DMS 273 treated with DMSO at 0.1 percent for 48 hours (cell line): Measurements from ENCODE around the gene ASZ1.

Experiments
- DNase-seq: peaks from one replicate; lab custom pipeline; 2025; lab: John Stamatoyannopoulos, UW

The ASZ1 gene

DNA sequence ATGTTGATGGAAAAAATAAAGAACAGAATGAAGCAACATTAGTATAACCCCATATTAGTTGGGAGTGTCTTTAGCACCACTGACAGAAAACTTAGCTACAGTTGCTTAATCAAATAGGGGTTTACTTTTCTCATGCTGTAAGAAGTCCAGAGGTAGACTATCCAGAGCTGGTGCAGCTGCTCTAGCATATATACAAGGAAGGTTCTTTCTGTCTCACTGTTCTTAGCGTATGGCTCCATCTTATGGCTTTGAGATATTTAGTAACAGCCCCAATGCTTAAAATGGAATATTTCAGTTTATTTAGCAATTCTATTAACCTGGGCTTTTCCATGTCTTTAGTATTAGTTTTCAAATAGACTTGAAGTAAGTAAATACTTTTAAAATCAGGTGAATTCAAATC, 89.3 kb downstream of the ASZ1 start:
- no peak for DNase-seq

DNA sequence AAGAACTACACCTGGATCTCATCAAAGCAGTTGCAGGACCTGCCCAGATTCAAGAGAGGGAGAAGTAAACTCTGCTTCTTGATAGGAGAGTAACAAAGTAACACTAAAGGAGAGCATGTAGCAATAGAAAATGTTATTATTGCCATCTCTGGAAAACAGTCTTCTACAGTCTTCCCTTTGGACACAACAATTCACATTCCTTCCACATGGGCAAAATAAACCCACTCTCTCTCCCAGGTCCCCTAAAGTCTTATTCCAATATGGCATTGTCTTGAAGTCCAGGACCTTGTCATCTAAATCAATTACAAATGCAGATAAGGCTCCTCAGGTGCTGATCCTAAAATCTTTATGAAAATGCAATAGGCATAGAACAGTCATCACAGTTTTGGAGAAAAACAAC, 94.1 kb downstream of the ASZ1 start:
- no peak for DNase-seq

DNA sequence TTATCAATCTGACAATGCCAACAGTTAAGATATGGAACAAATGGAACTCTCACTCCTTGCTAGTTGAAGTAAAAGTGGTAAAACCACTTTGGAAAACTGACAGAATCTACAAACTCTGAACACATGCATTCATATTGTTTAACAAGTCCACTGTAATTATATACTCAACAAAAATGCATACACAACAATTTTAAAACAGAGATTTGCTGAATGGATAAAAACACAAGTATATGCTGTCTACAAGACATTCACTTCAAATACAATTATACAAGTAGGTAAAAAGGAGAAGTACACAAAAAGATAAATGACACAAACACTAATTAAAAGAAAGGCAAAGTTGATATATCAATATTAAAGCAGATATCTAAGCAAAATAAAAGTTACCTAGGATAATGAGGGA, 95.3 kb downstream of the ASZ1 start:
- DNase-seq: no peak

DNA sequence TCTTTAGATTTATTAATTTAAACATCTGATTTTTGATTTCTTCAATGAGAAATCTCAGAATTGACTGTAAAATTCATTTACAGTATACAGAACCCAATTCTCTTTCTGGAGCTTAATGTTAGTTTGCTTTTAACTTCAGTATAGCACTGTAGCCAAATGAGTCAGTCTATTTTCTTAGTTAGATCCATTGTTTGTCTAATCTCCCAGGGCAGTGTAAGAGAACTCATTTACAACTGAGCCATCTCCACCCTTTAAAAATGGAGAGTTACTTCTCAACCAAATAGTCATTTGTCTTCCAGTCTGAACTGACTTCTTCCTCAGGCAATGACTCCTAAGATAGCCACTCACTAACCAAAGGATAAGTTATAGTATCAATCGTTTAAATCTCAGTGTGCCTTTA, 101.5 kb downstream of the ASZ1 start:
- no peak for DNase-seq

DNA sequence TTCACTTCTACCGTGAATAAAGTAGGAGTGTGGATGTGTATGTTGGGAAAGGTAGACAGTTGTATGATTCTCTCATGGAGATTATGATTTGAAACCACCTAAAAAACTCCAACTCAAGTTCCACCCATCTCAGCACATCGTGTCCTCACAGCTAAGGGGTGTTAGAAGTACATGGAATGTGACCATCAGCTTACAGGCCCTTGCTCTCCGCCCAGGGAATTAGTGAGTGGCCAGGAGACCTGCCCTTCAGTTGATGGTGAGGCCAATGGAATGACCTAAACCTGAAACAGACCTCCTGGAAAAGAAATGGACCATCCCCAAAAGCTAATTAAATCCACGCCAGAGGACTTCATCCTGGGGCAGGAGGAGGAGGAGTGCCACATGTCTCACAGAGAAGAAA, 102.3 kb downstream of the ASZ1 start:
- no peak for DNase-seq

DNA sequence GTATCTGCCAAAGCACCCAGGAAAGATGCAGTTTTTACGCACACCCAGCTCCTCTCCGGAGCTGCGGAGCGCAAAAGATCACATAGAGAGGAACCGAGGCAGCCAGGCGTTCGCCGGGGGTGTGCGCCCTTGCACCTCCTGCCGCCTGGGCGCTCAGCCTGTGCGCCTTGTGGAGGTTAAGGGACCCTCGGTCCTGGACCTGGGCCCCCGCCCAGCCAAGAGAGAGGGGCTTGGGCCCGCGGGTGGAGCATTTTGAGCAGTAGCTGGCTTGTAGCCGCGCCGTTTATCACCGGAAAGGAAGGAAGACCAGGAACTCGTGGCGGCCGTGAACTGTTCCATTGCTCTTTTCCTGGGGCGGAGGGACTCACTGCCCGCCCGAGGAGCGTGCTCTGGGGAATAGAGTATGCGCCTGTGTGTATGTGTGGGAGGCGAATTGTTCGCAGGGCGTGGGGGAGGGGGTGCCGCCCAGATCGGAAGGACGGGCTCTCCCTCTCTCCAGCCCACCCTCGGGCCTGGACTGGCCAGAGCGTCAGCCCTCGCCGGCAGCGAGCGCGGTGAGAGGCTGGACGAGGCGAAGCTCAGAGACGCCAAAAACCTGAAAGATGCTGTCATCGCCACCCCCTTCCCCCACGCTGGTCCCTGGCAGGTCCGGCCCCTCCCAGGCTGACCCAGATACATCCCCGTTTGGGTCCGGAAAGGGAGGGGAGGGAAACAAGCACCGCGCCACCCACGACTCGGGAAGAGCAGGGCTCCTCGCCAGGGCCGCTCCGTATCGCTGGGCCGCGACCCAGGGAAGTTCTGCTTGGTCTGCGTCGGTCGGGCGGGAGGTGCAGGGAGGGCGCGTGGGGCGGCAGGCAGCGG, 103.2 kb downstream of the ASZ1 start:
- no peak for DNase-seq

DNA sequence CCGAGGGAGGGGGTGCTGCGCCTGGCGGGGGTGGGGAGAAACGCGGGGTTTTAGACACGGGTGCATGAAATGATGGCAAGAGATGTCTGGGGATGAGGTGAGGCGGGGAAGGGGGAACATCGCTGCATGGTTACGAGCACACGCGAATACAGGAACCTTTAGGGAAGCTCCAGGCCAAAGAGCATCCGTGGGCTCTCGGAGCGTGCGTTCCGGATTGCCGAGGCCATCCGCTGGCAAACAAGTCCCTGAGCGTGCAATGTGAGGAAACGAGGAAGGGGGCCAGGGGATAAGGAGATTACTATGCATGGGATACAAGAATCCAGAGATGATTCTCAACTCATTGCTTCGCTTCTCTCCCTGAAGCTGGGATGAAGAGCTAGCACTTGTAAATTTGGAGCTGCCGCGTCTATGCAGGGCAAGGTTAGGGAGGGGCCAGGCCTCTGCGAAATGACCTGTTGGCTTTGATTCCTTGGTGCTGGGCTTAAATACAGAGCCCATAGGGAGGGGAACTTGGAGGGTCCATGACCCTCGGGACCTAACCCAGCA, 103.9 kb downstream of the ASZ1 start:
- DNase-seq: no peak

DNA sequence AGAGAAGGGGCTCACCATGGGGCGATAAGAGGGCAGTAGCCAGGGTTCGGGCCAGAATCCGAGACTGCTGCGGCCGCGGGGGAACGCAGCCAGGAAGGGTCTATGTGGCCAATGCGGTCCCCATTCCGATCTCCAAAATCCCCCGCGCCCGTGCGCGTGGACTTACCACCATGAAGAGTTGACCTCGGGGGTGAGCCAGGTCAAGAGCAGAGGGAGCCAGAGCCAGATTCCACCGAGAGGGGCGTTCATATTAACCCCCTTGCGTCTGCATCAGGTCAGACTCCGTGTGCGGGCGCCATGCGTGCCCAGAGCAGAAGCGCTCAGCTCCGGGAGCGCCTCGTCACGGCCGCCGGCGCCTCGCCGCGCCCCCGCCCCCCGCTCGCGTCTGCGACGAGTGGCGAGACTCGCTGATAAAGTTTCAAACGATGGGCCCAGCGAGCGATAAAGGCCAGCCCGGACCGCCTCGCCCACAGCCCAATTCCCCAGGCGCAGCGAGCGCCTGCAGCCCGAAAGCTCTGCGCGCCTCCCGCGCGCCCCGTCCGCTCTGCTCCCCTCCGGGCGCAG, 104.5 kb downstream of the ASZ1 start, which contains the start of gene WNT2:
Gene WNT2, minus strand, starts transcription at position 318 of the 564 bp plus-strand sequence. Its CDS starts 69 bp downstream, at position 249.
- no peak for DNase-seq

DNA sequence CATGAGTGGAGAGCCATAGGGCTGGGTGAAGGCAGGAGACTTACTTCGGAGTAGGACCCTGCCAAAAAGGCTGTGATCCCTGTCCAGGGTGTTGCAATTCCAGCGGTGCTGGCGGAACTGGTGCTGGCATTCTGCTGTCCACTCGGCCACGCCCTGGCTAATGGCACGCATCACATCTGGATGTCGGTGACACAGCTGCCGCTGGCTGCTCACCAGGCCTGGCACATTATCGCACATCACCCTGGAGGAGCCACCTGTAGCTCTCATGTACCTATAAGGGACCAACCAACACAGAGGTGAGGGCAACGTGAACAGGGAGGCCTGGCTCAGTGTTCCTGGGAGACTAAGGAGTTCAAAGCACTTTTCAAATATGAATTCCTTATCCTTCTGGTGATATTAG, 106.8 kb downstream of the ASZ1 start:
- DNase-seq: no peak

DNA sequence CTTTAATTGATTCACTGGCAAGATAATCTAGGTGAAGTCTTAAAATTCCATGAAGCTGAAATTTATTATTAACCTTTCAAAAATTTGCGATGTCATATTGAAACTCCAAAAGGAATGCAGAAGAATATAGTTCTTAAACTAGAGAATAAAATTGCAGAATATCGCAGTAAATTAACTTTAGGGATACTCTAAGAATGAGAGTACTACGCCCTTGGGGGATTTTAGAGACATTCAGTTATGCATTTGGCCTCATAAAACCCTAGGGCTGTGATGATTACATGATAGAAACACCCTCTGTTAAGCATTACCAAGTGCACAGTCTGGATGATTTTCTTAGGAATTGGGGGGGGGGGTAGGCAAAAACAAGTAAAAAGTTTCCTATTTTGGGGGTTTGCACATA, 108.1 kb downstream of the ASZ1 start:
- no peak for DNase-seq

DNA sequence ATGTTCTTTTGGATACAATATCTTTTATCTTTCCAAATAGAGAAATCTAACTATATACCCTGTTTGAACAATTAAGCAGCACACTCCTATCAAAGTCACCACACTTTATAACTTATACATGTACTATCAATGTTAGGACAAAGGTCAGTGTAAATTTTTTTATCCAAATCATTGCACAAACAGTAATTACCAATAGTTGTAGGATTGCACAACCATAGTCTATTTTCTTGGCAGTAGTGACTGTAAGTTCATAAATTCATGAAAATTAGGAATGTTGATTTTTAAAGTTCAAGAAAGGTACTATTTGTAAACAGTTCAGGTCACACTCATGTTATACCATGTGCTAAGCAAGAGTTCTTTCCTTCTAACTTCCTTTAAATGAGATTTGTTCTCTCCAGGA, 113.7 kb downstream of the ASZ1 start:
- DNase-seq: no peak
